GM19238 (cell line): ENCODE results near the gene COQ10A.

Experiments
- DNase-seq: peaks from one replicate; pipeline ENCODE4 v3.0.0; 2011; ENCODE audit warnings: low spot score; ENCODE audit not compliant: insufficient read length

The COQ10A gene

DNA sequence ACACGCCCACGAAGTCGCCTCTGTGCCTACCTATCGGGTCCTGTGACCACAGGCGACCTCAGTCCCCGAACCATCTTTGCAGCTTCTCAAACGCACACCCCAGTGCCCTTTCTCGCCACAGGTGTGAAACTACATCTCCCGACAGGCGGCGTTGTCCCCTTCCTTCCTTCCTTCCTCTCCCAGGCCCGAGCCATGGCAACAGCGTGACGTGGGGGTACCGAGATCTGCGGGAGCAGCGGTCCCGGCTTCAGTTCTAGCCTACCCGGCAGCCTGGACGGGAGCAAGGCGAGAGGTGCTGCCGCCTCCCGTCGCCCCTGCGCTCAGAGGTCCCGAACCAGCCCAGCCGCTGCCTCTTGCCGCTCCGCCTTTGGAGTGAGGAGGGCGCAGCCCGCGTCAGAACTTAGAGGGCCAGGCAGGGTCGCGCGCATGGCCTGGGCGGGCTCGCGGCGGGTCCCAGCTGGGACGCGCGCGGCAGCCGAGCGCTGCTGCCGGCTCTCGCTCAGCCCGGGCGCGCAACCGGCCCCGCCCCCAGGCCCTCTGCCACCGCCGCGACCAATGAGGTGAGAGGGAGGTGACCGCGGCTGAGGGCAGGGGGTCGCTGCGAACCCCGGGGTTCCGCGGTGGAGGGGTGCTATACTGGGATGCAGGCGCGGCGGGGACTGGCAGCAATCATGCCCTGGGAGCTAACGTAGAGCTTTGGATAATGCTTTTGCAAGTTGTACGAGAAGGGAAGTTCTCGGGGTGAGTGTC is at the start of gene COQ10A:
Gene COQ10A, plus strand, starts transcription at position 250 of the 750 bp plus-strand sequence. Its CDS starts 177 bp downstream, at position 427.
- peak; percentile 96 for DNase-seq

DNA sequence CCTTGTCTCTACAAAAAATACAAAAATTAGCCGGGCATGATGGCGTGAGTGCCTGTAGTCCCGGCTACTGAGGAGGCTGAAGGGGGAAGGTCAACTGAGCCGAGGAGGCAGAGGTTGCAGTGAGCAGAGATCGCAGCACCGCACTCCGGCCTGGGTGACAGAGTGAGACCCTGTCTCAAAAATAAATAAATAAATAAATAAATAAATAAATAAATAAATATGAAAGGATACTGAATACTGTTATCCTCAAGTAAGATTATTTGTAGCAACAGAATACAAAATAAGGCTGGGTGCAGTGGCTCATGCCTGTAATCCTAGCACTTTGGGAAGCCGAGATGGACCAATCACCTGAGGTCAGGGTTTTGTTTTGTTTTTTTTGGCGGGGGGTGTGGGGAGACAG is 46.9 kb upstream of the COQ10A start:
- DNase-seq = no peak

DNA sequence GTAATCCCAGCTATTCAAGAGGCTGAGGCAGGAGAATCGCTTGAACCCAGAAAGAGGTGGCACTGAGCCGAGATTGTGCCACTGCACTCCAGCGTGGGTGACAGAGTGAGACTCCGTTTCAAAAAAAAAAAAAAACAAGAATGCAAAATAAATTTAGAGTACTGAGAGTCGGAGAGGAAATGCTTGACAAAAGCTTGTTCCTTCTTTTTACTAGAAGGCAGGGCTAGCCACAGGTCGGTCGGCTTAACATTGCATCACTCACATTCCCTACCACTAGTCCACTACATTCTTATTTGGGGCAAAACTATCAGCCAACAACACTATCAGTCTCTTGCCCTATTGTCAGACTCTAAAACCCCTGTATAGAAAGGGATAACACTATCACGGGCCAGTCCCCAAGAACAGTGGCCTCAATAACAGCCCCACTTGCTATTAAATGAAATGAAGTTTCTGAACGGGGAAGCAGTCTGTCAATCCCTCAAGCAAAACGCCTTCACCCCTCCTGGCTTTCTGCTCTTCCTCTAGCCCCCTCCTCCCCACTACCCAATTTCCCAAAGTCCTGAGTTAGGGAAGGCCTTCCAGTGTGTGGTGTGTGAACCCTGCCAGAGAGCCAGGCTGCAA is 46.0 kb upstream of the COQ10A start:
- DNase-seq = no peak

DNA sequence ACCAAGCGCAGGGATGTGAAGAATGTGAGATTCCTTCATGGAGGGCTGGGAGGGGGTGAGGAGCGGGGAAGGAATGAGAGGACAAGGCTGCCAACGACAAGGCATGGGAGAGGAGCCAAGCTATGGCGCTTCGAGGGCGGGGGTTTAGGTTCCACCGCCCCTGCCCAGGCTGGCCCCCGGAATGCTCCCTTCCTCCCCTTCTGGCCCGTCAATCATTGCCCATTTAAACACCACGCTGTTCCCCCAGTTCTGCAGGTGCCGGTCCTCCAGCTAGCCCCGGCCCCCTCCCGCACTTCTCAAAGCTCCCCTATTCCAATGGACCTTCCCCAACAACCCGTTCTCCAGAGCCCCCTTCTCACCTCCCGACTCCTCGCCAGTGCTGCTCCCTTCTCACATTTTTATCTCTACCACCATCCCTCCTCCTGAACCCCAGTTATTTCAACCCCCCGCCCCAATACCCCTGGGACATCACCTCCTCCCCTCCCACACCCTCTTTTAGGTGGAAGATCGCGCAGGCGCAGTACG is 45.4 kb upstream of the COQ10A start:
- DNase-seq = peak; percentile 75

DNA sequence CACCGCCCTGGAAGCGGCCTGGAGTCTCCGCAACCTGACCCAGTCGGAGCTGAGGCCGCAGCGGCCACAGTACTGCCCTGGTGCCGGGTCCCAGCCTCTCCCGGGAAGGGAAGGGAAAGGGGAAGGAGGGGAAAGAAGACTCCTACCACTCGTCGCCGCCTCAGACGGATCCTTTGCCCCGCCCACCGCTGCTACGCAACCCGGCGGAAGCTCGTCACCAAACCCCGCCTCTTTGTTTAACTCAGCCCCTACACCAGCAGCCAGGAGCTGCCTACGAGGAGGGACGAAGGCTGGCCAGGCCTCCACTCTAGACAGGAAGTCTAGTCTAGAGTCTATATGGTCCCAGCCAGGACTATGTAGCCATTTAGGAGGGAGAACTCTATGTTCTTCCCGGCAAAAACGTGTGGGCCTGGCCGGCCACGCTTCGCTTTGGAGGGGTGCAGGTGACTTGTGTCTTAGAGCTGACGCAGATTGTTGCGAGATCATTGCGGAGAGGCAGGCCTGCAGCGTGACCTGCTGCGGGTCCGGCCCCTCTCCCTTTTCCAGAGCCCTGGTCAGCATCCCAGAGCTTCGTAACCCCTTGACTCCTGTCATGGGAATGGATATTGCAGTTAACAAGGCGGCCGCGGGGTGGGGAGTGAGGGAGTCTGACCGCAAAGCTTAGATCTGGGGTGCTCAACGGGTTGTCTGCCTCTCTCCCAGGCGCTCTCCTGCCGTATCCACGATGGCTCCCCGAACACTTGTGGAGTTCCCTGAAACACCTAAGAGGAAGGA is 44.8 kb upstream of the COQ10A start, which contains the start of gene RNF41:
Gene RNF41, minus strand, starts transcription at position 166 of the 774 bp plus-strand sequence. CDS start 7,875 bp downstream, outside the sequence.
- peak; percentile 99 for DNase-seq

DNA sequence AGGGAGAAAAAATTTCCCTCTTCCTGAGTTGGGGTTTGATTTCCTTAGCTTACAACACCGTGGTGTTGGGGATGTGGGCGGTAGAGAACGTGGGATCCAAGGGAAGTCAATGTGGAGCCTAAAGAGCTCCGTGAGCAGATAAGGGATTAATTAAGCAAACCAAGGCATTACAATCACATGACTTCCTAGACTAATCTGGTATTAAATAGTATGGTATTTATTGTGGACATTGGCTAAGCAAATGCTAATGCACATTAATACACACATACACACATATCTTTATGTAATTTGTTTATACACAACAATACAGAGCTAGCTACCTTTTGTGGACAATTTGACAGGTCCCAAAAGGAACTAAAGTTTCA is 44.2 kb upstream of the COQ10A start:
- no peak for DNase-seq

DNA sequence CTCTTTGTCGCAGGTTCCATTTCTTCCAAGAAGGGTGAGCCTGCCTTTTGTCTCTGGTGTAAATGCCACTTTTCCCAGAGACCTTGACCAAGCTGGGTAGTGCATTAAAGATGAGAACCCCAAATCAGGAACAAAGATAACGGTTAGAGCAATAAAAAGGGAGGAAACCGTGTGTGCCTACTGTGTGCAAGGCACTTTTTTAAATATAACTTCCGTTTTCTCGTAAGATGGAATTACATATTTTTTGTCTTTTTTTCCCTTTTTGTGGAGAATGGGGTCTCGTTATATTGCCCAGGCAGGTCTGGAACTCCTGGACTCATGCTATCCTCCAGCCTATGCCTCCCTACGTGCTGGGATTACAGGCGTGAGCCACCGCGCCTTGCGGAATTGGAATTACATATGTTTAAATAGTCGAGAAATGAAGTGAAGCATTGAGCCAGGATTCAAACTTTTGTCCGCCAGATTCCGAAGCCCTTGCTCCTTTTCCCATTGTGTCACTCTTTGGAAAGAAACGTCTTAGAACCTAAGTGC is 43.1 kb upstream of the COQ10A start:
- DNase-seq = no peak

DNA sequence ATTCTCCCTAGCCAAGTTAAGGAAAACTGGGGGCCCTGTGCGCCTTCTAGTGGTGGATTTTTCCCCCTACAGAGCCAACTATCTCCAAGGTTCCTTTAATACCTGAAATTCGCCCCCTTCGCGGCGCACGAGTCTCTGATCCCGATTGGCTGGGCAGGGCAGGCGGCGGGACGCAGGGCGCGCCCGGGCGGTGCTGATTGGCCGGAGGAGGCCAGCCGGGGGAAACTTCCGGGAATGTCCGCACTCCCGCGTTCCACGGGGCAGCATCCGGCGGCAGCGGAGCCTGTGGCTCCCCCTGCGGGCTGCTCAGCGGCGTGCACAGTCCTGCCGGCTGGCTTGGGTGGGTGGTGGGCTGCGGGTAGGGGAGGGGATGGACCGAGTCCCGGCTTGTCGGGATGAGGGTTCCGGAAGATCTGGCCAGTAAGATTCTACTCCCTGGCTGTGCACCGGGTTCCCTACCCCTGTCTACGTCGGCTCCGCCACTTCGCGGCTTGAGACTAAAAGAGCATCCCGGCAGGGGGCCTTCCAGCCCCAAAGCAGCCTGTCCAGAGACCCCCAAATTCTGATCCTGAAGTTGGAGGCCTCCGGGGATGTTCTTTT is 42.5 kb upstream of the COQ10A start, which contains the start of gene NABP2:
Gene NABP2, plus strand, starts transcription at position 241 of the 600 bp plus-strand sequence. CDS start 515 bp downstream, outside the sequence.
- peak; percentile 99 for DNase-seq

DNA sequence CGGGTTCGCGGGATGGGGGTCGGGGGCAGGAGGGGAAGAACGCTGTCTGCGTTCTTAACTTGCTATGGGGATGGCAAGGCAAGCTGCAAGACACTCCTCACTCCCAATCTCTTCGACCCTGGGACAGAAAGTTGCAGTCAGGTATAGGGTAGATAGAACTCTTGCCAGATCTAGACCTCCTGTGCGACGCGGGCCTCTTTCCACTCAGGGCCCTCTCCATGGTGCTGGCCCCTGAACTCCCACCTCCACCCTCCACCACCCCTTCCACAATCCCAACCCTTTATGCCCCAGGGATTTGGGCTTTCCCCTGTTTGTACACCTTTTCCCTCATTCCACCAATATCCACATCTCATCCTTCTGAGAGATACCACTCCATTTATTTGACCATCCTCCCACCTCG is 41.8 kb upstream of the COQ10A start:
- DNase-seq = no peak

DNA sequence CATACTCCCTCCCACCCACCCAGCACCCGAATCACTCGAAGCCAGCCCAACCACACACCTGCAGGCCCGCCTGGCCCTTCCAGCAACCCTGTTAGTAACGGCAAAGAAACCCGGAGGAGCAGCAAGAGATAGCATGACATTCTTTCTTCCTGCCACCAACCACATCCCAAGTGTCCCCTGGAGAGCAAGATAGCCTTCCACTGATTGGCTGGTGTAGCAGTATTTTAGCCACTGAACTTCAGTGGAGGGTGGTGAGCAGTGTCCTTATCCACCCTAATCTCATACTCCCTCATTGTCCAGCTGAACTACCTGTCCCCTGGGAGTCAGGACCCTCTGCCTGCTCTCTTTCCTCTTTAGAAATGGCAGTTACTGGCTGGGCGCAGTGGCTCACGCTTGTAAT is 37.7 kb upstream of the COQ10A start:
- DNase-seq = no peak

DNA sequence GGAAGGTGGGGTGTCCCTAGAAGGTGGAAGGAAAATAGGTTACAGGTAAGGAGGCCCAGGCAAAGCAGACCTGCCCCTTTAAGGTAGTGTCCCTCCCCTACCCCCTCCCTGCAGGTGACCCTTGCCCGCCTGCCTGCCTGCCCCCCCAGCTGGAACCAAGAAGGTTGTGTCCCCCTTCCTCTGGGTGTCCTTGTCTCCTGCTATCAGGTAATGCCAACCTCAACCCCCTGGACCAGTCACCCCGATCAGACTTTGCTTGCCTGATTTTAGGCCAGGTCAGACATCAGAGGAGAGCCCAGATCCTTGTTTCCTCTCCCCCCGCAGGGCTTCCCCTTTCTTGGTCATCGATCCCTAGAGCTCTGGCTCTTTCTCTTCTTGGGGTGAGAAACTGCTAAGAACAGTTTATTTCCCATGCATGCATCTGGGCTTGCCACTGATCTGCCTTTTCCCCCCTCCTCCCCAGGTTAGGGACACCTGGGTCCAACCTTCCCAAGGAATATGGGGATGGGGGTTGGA is 36.8 kb upstream of the COQ10A start, which contains the start of gene SLC39A5:
Gene SLC39A5, plus strand, starts transcription at position 136 of the 516 bp plus-strand sequence. CDS start 1,224 bp downstream, outside the sequence.
- no peak for DNase-seq

DNA sequence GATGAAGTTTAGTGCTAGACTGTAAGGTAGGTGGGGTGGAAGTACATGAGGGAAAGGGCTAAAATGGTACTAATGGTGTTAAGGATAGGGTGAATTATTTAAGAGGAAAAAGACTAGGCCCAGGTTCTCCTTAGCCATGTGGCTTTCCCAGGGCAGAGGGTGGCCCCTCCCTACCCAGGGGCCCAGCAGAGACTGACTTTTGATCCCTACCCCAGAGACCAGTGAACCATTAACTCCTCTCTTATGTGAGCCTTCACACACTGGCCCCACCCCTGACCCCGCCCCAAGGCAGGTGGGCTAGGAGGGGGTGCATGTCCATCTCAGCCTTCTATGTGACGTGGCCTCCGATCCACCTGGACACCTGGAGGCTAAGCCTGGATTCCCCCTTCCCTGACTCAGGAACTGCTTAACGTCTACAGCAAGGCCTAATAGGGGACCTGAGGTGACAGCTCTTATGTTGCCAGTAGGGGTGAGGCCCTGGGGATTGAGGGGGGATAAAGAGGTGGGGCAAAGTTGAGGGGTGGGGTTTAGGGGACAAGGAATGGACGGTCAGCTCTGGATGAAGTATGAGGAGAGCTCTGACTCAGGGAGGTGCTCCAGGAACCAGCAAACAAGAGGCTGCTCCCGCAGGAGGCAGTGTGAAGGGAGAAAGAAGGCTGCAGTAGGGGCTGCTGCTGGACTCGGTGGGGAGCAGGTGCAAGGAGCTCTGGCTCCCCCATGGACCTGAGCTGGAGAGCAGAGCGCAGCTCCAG is 36.1 kb upstream of the COQ10A start:
- no peak for DNase-seq

DNA sequence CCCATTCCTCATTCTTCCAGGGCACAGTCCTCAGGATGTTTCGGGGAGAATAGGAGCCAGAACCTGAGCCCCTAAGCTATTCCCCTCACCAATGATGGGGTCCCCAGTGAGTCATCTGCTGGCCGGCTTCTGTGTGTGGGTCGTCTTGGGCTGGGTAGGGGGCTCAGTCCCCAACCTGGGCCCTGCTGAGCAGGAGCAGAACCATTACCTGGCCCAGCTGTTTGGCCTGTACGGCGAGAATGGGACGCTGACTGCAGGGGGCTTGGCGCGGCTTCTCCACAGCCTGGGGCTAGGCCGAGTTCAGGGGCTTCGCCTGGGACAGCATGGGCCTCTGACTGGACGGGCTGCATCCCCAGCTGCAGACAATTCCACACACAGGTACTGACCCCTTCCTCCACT is 35.6 kb upstream of the COQ10A start:
- no peak for DNase-seq

DNA sequence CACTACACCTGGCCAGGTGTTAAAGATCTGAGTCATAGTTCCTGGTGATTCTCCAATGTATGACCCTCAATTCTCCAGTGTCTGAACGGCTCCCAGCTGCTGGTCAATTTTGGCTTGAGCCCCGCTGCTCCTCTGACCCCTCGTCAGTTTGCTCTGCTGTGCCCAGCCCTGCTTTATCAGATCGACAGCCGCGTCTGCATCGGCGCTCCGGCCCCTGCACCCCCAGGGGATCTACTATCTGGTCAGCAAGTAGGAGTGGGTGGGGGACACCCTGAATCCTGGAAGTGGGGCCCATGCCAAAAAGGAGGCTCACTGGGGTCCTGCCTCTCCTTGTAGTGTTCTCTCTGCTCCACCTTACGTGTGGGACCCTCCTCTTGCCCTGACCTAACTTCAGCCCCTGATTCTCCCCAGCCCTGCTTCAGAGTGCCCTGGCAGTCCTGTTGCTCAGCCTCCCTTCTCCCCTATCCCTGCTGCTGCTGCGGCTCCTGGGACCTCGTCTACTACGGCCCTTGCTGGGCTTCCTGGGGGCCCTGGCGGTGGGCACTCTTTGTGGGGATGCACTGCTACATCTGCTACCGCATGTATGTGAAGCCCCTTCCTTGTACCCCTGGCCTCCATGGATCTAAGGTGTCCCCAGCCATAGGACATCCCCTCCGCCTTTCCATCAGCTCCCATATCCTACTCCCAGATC is 31.9 kb upstream of the COQ10A start:
- DNase-seq = no peak

DNA sequence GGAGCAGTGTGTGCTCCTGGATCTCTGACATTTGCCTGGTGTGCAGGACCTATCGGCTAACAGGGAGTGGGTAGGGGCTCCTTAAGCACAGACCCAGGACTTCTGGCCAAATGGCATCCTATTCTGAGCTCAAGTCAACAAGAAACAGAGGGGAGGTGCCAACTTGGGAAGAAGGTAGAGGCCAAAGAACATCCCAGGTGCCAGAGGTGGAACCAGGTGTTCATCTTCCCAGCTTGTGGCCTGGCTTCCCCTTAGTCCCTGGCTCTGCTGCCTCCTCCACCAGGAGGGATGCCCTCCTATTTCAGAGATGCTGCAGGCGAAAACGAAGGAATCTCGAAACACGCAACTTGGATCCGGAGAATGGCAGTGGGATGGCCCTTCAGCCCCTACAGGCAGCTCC is 30.7 kb upstream of the COQ10A start:
- no peak for DNase-seq

DNA sequence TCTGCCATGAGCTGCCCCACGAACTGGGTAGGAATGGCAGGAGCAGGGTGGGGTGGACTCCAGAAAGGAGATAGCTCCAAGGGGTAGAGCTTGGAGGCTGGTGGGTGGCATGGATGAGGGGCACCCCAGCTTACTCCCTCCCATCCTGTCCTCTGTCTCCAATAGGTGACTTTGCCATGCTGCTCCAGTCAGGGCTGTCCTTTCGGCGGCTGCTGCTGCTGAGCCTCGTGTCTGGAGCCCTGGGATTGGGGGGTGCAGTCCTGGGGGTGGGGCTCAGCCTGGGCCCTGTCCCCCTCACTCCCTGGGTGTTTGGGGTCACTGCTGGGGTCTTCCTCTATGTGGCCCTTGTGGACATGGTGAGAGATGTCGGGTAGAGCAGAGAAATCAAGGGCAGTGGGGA is 29.8 kb upstream of the COQ10A start:
- DNase-seq = no peak

DNA sequence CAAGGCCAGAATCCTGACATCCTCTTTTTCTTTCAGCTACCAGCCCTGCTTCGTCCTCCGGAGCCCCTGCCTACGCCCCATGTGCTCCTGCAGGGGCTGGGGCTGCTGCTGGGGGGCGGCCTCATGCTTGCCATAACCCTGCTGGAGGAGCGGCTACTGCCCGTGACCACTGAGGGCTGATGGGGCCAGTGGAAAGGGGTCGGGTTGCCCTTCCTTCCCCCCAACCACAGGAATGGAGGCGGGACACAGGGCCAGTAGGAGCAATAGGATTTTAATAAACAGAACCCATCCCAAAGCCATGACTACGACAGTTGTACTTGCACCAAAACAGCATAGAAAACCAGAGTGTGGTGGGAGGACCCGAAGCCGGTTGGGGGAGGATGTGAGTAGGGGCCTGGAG is 29.2 kb upstream of the COQ10A start:
- DNase-seq = no peak

DNA sequence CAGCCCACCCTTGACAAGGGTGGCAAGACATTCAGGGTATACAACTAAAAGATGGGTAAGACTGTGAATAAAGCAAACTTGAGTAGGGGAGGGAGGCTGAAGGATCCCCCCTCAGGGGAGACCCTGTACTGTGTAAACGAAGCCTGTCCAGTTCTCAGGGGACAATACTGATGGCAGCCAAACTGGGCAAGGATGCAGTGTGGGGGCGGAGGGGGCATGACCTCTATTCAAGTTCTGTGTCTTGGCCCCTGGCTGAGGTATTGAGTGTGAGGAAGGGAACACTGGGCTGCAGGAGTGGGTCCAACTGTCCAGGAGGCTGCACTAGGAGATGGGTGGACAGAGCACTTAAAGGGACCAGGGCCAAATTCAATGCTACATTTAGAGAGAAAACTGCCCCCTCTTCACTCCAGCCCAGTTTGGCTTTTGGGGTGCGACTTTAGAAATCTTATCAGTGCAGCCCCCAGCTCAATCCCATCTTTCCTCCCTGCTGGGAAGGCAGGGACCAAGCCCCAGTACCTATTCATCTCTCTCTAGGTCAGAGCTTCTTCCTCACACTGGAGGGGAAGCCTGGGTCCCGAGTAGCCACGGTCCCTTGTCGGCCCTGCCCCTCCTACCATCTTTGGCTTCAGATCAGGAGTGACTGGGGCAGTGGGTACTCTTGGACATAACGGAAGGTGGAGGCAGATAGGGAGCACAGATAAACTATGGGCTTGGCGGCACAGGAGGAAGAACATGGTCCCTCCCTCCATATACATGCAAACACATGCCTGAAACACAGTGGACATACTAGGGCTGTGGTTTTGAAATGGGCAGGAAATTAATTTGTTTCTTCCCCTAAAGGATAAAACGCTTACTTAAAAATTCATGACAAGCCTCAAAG is 25.1 kb upstream of the COQ10A start:
- no peak for DNase-seq

DNA sequence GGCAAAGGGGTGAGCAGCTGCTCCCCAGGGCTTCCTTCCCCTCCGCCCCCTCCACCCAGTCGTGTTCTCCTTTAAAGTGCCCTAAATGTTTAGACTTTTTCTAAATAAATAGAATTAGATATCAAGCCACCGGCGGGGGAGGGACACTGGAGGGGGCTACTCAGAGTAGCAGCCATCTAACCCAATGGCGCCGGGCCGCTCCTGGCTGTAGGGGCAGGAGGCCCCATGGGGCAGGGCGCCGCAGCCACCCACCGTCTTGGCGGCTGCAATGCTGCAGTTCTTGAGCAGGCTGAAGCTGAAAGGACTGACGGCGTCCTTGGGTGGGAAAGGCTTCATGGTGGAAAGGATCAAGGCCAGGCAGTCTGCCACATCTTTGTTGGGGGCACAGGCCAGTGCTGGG is 23.8 kb upstream of the COQ10A start:
- DNase-seq = no peak
